Ishikawa (cell line): ENCODE measurements around the gene COPE.

Experiments
- EP300 ChIP-seq: IDR thresholded peaks from 2 replicates; pipeline ENCODE4 v1.6.1; 2012; ENCODE audit warnings: borderline replicate concordance
- TAF1 ChIP-seq: IDR thresholded peaks from 2 replicates; pipeline ENCODE4 v1.6.1; 2012; ENCODE audit warnings: low read depth, mild to moderate bottlenecking

DNA sequence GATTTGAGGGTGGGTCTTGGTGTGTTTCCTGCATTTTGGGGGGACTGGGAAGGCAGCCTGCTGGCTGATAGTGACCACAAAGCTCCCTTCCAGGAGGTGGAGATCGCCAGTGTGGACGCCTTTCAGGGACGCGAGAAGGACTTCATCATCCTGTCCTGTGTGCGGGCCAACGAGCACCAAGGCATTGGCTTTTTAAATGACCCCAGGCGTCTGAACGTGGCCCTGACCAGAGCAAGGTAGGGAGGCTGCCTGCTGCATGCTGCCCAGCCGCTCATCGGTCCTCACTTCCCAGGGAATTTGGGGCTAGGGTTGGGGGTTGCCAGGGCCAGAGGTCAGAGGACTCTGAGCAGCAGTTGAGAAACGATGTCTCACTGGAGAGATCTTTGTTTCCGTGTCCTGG, 57.3 kb downstream of the COPE start:
- TF ChIP-seq TAF1 (no peak), EP300 (no peak)
